ENCODE measurements around the gene ADAMTS18.

GRCh38 chr16:77308163-77308561 is 126.7 kb downstream of the ADAMTS18 start:
- TF ChIP-seq SP1 (IDR thresholded peaks at IDR 0.05; ENCODE audit: low read depth, low read length) (no peak), SRF (IDR thresholded peaks at IDR 0.05; ENCODE audit: low read depth, low read length) (no peak), CTCF (IDR thresholded peaks at IDR 0.05; ENCODE audit: control extremely low read depth in 1 of 3, insufficient read depth in 1 of 3, low read depth in 1 of 3, low read length in 3 of 3) (no peak), RNF2 (IDR thresholded peaks at IDR 0.05; ENCODE audit: borderline replicate concordance, low read depth, low read length, missing control alignments, poor library complexity, severe bottlenecking) (no peak), CEBPB (IDR thresholded peaks at IDR 0.05; ENCODE audit: low read depth, low read length) (no peak), EZH2 (IDR thresholded peaks at IDR 0.05; ENCODE audit: low read depth, low read length, severe bottlenecking) (no peak), EP300 (IDR thresholded peaks at IDR 0.05; ENCODE audit: borderline replicate concordance in 1 of 2, low read depth in 2 of 2, low read length in 2 of 2) (no peak), POLR2AphosphoS5 (IDR thresholded peaks at IDR 0.05; ENCODE audit: low read depth, low read length) (no peak), RFX5 (IDR thresholded peaks at IDR 0.05; ENCODE audit: borderline replicate concordance, low read depth, low read length) (no peak), POLR2A (IDR thresholded peaks at IDR 0.05; ENCODE audit: control extremely low read depth in 1 of 2, low read depth in 2 of 2, low read length in 2 of 2) (no peak), ATF2 (IDR thresholded peaks at IDR 0.05; ENCODE audit: low read length) (no peak), RBBP5 (IDR thresholded peaks at IDR 0.05; ENCODE audit: borderline replicate concordance, low read depth, low read length) (no peak), MAX (IDR thresholded peaks at IDR 0.05) (no peak)

Measured in H1 (cell line).